ENCODE results near the gene ZNF630.
A peak's percentile ranks its signal among the peaks of the same experiment; 100 is the strongest.
"Not testable (repeated sequence)": the region's sequence is repeated elsewhere in the genome, so short reads cannot be mapped to it uniquely, and the experiment has no call there.

The ZNF630 gene

GRCh38 chrX:48071064-48071985, at the start of gene ZNF630:
Gene ZNF630, minus strand, starts transcription at chrX:48071640. Its CDS starts 4,754 bp downstream, at chrX:48066886.
- peak; percentile 67 for DNase-seq

- no peak for DNase-seq
These were observed 36.3 kb upstream of the ZNF630 start for GRCh38 chrX:48107717-48108116.

GRCh38 chrX:48102874-48103374, 31.5 kb upstream of the ZNF630 start:
- no peak for DNase-seq

- no peak for DNase-seq
These were observed 30.0 kb upstream of the ZNF630 start for GRCh38 chrX:48101443-48101842.

- not testable (repeated sequence) for DNase-seq
These were observed 21.1 kb upstream of the ZNF630 start for GRCh38 chrX:48092558-48092957.

GRCh38 chrX:48090123-48090522, 18.7 kb upstream of the ZNF630 start:
- no peak for DNase-seq

GRCh38 chrX:48086082-48086481, 14.6 kb upstream of the ZNF630 start:
- DNase-seq, result no peak

GRCh38 chrX:48083706-48084105, 12.3 kb upstream of the ZNF630 start:
- no peak for DNase-seq

- peak; percentile 30 for DNase-seq
These were observed 11.8 kb upstream of the ZNF630 start for GRCh38 chrX:48083212-48083611.

- no peak for DNase-seq
These were observed 4.9 kb upstream of the ZNF630 start for GRCh38 chrX:48076343-48076742.

- no peak for DNase-seq
These were observed 656 bp upstream of the ZNF630 start for GRCh38 chrX:48071986-48072605.

GRCh38 chrX:48068096-48068887, 3.1 kb downstream of the ZNF630 start:
- no peak for DNase-seq

- no peak for DNase-seq
These were observed 7.2 kb downstream of the ZNF630 start for GRCh38 chrX:48064261-48064660.

- DNase-seq, result no peak
These were observed 12.2 kb downstream of the ZNF630 start for GRCh38 chrX:48059296-48059639.

GRCh38 chrX:48058621-48059295, 12.7 kb downstream of the ZNF630 start:
- DNase-seq, result no peak

GRCh38 chrX:48046846-48047245, 24.6 kb downstream of the ZNF630 start:
- DNase-seq, result no peak

GRCh38 chrX:48045410-48046311, 25.8 kb downstream of the ZNF630 start:
- DNase-seq, result no peak

GRCh38 chrX:48043056-48043455, 28.4 kb downstream of the ZNF630 start:
- no peak for DNase-seq

- DNase-seq, result no peak
These were observed 35.5 kb downstream of the ZNF630 start for GRCh38 chrX:48035891-48036290.

GRCh38 chrX:48030641-48031173, 40.7 kb downstream of the ZNF630 start:
- DNase-seq, result not testable (repeated sequence)

GRCh38 chrX:48030237-48030636, 41.2 kb downstream of the ZNF630 start:
- no peak for DNase-seq

Measured in activated CD8-positive, alpha-beta memory T cell treated with anti-CD3 and anti-CD28 coated beads, Interleukin-2, amount 50 U/mL, for 4 hours (primary cell).